WTC11 (cell line): ENCODE data around the gene NRAP.

Source experiments
- ATF2 ChIP-seq: sonication (generic); formaldehyde crosslinking; IDR thresholded peaks from 2 replicates; pipeline ENCODE4 v1.8.1; 2022; ENCODE audit warnings: low read depth, missing genetic modification reagents, borderline replicate concordance
- CTCF ChIP-seq: fragments of 200-600 bp; IDR thresholded peaks from 2 replicates; pipeline ENCODE4 v1.8.0; 2022; ENCODE audit warnings: antibody characterized with exemption
- EMX1 ChIP-seq: fragments of 250-450 bp; sonication (Bioruptor Pico); IDR thresholded peaks from 2 replicates; pipeline ENCODE4 v1.8.0; 2021; ENCODE audit warnings: mild to moderate bottlenecking
- ESRRA ChIP-seq: sonication (generic); formaldehyde crosslinking; IDR thresholded peaks from 2 replicates; pipeline ENCODE4 v1.8.1; 2022; ENCODE audit warnings: mild to moderate bottlenecking, missing genetic modification reagents, borderline replicate concordance
- NFYB ChIP-seq: sonication (generic); formaldehyde crosslinking; conservative IDR thresholded peaks from 2 replicates; pipeline ENCODE4 v1.8.0; 2022; ENCODE audit warnings: low read depth, missing genetic modification reagents
- NR2C2 ChIP-seq: sonication (generic); formaldehyde crosslinking; IDR thresholded peaks from 2 replicates; pipeline ENCODE4 v1.8.0; 2022; ENCODE audit warnings: mild to moderate bottlenecking, missing genetic modification reagents
- TEAD4 ChIP-seq: sonication (generic); formaldehyde crosslinking; IDR thresholded peaks from 2 replicates; pipeline ENCODE4 v1.8.0; 2022; ENCODE audit warnings: mild to moderate bottlenecking, missing genetic modification reagents

- no peak for TF ChIP-seq EMX1
- no peak for TF ChIP-seq CTCF
- no peak for TF ChIP-seq NFYB
- no peak for TF ChIP-seq ESRRA (CRISPR knock-in tag)
- no peak for TF ChIP-seq TEAD4 (CRISPR knock-in tag)
- TF ChIP-seq NR2C2 (CRISPR knock-in tag), result no peak
- no peak for TF ChIP-seq ATF2 (CRISPR knock-in tag)
Observed at GRCh38 chr10:113627836-113628235, 36.0 kb downstream of the NRAP start.
